Measurements from ENCODE around the gene LINGO3. TPM values are rescaled to one million over a fixed set of nuclear protein-coding genes. Genes with fewer than 3 reads are reported as not detected.

The LINGO3 gene
- total RNA-seq, 1 donor from 2014 or later = not detected

GRCh38 chr19:2260341-2260805 lies 47.6 kb downstream of the LINGO3 start:
- H3K4me1 ChIP-seq = peaks cover 9% of the 10 kb centered on the region
- no peaks in the 10 kb centered on the region for H3K36me3 ChIP-seq
- no peak overlapping the region for H3K27ac ChIP-seq
- no peaks in the 10 kb centered on the region for H3K27me3 ChIP-seq (ENCODE audit: low read depth)
- no peaks in the 10 kb centered on the region for H3K9me3 ChIP-seq
- intact Hi-C loops (cut with DNase I) = no loop called here
- ATAC-seq = no peak
- no peak for TF ChIP-seq CTCF (IDR thresholded peaks at IDR 0.05)
- no peak overlapping the region for H3K4me3 ChIP-seq
- DNase-seq = no peak

- no peaks in the 10 kb centered on the region for H3K36me3 ChIP-seq
- no peak for TF ChIP-seq CTCF (IDR thresholded peaks at IDR 0.05)
- no peak overlapping the region for H3K4me3 ChIP-seq
- no peak overlapping the region for H3K27ac ChIP-seq
- peaks cover 2% of the 10 kb centered on the region for H3K27me3 ChIP-seq (ENCODE audit: low read depth)
- no peak for DNase-seq
- no peaks in the 10 kb centered on the region for H3K9me3 ChIP-seq
- no peak for ATAC-seq
- no peaks in the 10 kb centered on the region for H3K4me1 ChIP-seq
- intact Hi-C loops (cut with DNase I) = no loop called here
Measured at GRCh38 chr19:2259336-2259735, 48.6 kb downstream of the LINGO3 start.

Other genes starting within 250 kb of the LINGO3 start
- 69.2 TPM for gene MOB3A, start 211.8 kb downstream of the LINGO3 start, total RNA-seq
- 7.4 TPM for gene IZUMO4, start 211.2 kb downstream of the LINGO3 start, total RNA-seq
- gene AP3D1, start 156.6 kb downstream of the LINGO3 start, total RNA-seq = 99.5 TPM
- gene DOT1L, start 144.2 kb downstream of the LINGO3 start, total RNA-seq = 33.0 TPM
- 52.0 TPM for gene PLEKHJ1, start 71.8 kb downstream of the LINGO3 start, total RNA-seq
- 55.6 TPM for gene SF3A2, start 71.3 kb downstream of the LINGO3 start, total RNA-seq
- 1.9 TPM for gene AMH, start 58.8 kb downstream of the LINGO3 start, total RNA-seq
- not detected for gene JSRP1, start 51.7 kb downstream of the LINGO3 start, total RNA-seq
- gene PEAK3, start 26.0 kb downstream of the LINGO3 start, total RNA-seq = 7.5 TPM
- 58.2 TPM for gene LSM7, start 20.4 kb upstream of the LINGO3 start, total RNA-seq
- gene SPPL2B, start 20.5 kb upstream of the LINGO3 start, total RNA-seq = 52.3 TPM
- not detected for gene TMPRSS9, start 52.1 kb upstream of the LINGO3 start, total RNA-seq
- 53.3 TPM for gene TIMM13, start 119.4 kb upstream of the LINGO3 start, total RNA-seq
- 20.9 TPM for gene LMNB2, start 148.8 kb upstream of the LINGO3 start, total RNA-seq
- gene GADD45B, start 168.0 kb upstream of the LINGO3 start, total RNA-seq = 89.9 TPM

Measured in lower lobe of right lung (tissue), 2 donors.